Prostate gland (tissue), 2 donors: ENCODE data around the gene MYBBP1A.
A peak's percentile ranks its signal among the peaks of the same experiment; 100 is the strongest.

Experiments used
- POLR2A ChIP-seq: fragments of 450-650 bp; IDR thresholded peaks from one replicate; pipeline ENCODE4 v1.6.1; 2016; ENCODE audit warnings: antibody characterized with exemption, mild to moderate bottlenecking
- POLR2AphosphoS5 ChIP-seq: sonication (generic); formaldehyde crosslinking; IDR thresholded peaks from one replicate; pipeline ENCODE4 v1.6.1; 2017; ENCODE audit warnings: antibody characterized with exemption
- TF ChIP-seq, protein P1 (sequence below), 4 experiments: fragments of 200-600 bp in 2 of 4; fragments of 450-650 bp in 2 of 4; sonication (generic) in 2 of 4; IDR thresholded peaks; 1 replicate in 3 of 4; 2 replicates in 1 of 4; pipeline ENCODE4 v1.5.1; 2016 to 2019; ENCODE audit warnings: antibody characterized with exemption in 4 of 4, mild to moderate bottlenecking in 2 of 4, moderate library complexity in 2 of 4

- TF ChIP-seq POLR2A (peak; percentile 72), POLR2AphosphoS5 (peak; percentile 97)
- TF ChIP-seq, protein P1, sequence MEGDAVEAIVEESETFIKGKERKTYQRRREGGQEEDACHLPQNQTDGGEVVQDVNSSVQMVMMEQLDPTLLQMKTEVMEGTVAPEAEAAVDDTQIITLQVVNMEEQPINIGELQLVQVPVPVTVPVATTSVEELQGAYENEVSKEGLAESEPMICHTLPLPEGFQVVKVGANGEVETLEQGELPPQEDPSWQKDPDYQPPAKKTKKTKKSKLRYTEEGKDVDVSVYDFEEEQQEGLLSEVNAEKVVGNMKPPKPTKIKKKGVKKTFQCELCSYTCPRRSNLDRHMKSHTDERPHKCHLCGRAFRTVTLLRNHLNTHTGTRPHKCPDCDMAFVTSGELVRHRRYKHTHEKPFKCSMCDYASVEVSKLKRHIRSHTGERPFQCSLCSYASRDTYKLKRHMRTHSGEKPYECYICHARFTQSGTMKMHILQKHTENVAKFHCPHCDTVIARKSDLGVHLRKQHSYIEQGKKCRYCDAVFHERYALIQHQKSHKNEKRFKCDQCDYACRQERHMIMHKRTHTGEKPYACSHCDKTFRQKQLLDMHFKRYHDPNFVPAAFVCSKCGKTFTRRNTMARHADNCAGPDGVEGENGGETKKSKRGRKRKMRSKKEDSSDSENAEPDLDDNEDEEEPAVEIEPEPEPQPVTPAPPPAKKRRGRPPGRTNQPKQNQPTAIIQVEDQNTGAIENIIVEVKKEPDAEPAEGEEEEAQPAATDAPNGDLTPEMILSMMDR (IDR thresholded peaks at IDR 0.05) = peak in 3 of 4 experiments; percentile 26 to 36 (median 33)
Observed at GRCh38 chr17:4554997-4555799, at the start of gene MYBBP1A.
